WTC11 (cell line): Measurements from ENCODE around the gene RALA. TPM values are rescaled to one million over a fixed set of nuclear protein-coding genes. Genes with fewer than 3 reads are reported as not detected.

Experiments
- ATAC-seq: fragments of 200-7000 bp; cut with Tn5 transposase; 2 replicates; pipeline ENCODE4 v1.10.0; 2021; ENCODE audit warnings: mild to moderate bottlenecking, moderate library complexity
- CTCF ChIA-PET: fragments of 300-600 bp; sonication (Branson Sonifier 250); formaldehyde crosslinking; loops from one replicate; lab custom pipeline; 2021; ENCODE audit warnings: antibody characterized with exemption; lab: Charles Lee
- POLR2A ChIA-PET: fragments of 350-600 bp; sonication (Branson Sonifier 250); formaldehyde crosslinking; loops from one replicate; lab custom pipeline; 2021; ENCODE audit warnings: antibody characterized with exemption; lab: Charles Lee
- DNase-seq: peaks from one replicate; pipeline ENCODE4 v3.0.0; 2021; ENCODE audit warnings: low spot score
- H3K27ac Mint-ChIP-seq: 2 replicates; pipeline ENCODE4 v1.8.0; 2021; ENCODE audit warnings: mixed read lengths
- H3K27me3 Mint-ChIP-seq: 2 replicates; pipeline ENCODE4 v1.8.0; 2021; ENCODE audit warnings: low read depth, mild to moderate bottlenecking, moderate library complexity, mixed read lengths
- H3K36me3 Mint-ChIP-seq: 2 replicates; pipeline ENCODE4 v1.8.0; 2021; ENCODE audit warnings: mixed read lengths
- H3K4me1 Mint-ChIP-seq: 2 replicates; pipeline ENCODE4 v1.8.0; 2022; ENCODE audit warnings: mixed read lengths
- H3K4me3 Mint-ChIP-seq: 2 replicates; pipeline ENCODE4 v1.8.0; 2021; ENCODE audit warnings: mild to moderate bottlenecking, moderate library complexity, mixed read lengths
- H3K9me3 Mint-ChIP-seq: 2 replicates; pipeline ENCODE4 v1.8.0; 2021; ENCODE audit warnings: mixed read lengths
- AR ChIP-seq: fragments of 250-450 bp; sonication (Bioruptor Pico); IDR thresholded peaks from 2 replicates; pipeline ENCODE4 v1.9.0; 2021; ENCODE audit warnings: mild to moderate bottlenecking
- E2F4 ChIP-seq: sonication (generic); formaldehyde crosslinking; IDR thresholded peaks from 2 replicates; pipeline ENCODE4 v1.8.1; 2022; ENCODE audit warnings: low read depth, mild to moderate bottlenecking, moderate library complexity, missing genetic modification reagents, borderline replicate concordance
- E2F5 ChIP-seq: sonication (generic); formaldehyde crosslinking; IDR thresholded peaks from 2 replicates; pipeline ENCODE4 v1.8.1; 2022; ENCODE audit warnings: mild to moderate bottlenecking, moderate library complexity, missing genetic modification reagents
- HMGA2 ChIP-seq: fragments of 250-450 bp; sonication (Bioruptor Pico); IDR thresholded peaks from 2 replicates; pipeline ENCODE4 v1.4.0; 2021; ENCODE audit warnings: mild to moderate bottlenecking, moderate library complexity
- IRF1 ChIP-seq: sonication (generic); formaldehyde crosslinking; IDR thresholded peaks from 2 replicates; pipeline ENCODE4 v1.8.0; 2023; ENCODE audit warnings: missing genetic modification reagents
- KAT7 ChIP-seq: sonication (generic); formaldehyde crosslinking; IDR thresholded peaks from 2 replicates; pipeline ENCODE4 v1.8.1; 2023; ENCODE audit warnings: missing genetic modification reagents, mild to moderate bottlenecking, borderline replicate concordance
- NFYB ChIP-seq: sonication (generic); formaldehyde crosslinking; conservative IDR thresholded peaks from 2 replicates; pipeline ENCODE4 v1.8.0; 2022; ENCODE audit warnings: low read depth, missing genetic modification reagents
- NR1H2 ChIP-seq: sonication (generic); formaldehyde crosslinking; IDR thresholded peaks from 2 replicates; pipeline ENCODE4 v1.9.0; 2021; ENCODE audit warnings: mild to moderate bottlenecking, moderate library complexity, missing genetic modification reagents
- NR3C1 ChIP-seq: sonication (generic); formaldehyde crosslinking; conservative IDR thresholded peaks from 2 replicates; pipeline ENCODE4 v1.8.1; 2023; ENCODE audit warnings: low read depth, mild to moderate bottlenecking, missing genetic modification reagents
- SMAD3 ChIP-seq: sonication (generic); formaldehyde crosslinking; IDR thresholded peaks from 2 replicates; pipeline ENCODE4 v1.8.0; 2022; ENCODE audit warnings: missing genetic modification reagents, mild to moderate bottlenecking, borderline replicate concordance
- TCF7 ChIP-seq: sonication (generic); formaldehyde crosslinking; IDR thresholded peaks from 2 replicates; pipeline ENCODE4 v1.8.0; 2022; ENCODE audit warnings: mild to moderate bottlenecking, low read depth, missing genetic modification reagents, moderate library complexity
- TEAD4 ChIP-seq: sonication (generic); formaldehyde crosslinking; IDR thresholded peaks from 2 replicates; pipeline ENCODE4 v1.8.0; 2022; ENCODE audit warnings: mild to moderate bottlenecking, missing genetic modification reagents
- ZNF232 ChIP-seq: sonication (generic); formaldehyde crosslinking; IDR thresholded peaks from 2 replicates; pipeline ENCODE4 v1.8.0; 2022; ENCODE audit warnings: mild to moderate bottlenecking, missing genetic modification reagents
- ZNF396 ChIP-seq: fragments of 250-450 bp; sonication (Bioruptor Pico); IDR thresholded peaks from 2 replicates; pipeline ENCODE4 v1.8.0; 2021; ENCODE audit warnings: mild to moderate bottlenecking, moderate library complexity, borderline replicate concordance
- ZNF416 ChIP-seq: fragments of 250-450 bp; sonication (Bioruptor Pico); IDR thresholded peaks from 2 replicates; pipeline ENCODE4 v1.9.0; 2021; ENCODE audit warnings: mild to moderate bottlenecking, inconsistent platforms
- ZNF423 ChIP-seq: fragments of 250-450 bp; sonication (Bioruptor Pico); IDR thresholded peaks from 2 replicates; pipeline ENCODE4 v2.1.2; 2022; ENCODE audit warnings: mild to moderate bottlenecking, moderate library complexity
- ZNF532 ChIP-seq: fragments of 250-450 bp; sonication (Bioruptor Pico); IDR thresholded peaks from 2 replicates; pipeline ENCODE4 v1.9.0; 2021; ENCODE audit warnings: mild to moderate bottlenecking, borderline replicate concordance
- total RNA-seq: library from RNA; stranded (reverse); gene quantifications from 3 replicates; pipeline ENCODE4 v1.2.3, GENCODE V29; 2021
- TF ChIP-seq, protein P1 (sequence below): sonication (generic); formaldehyde crosslinking; IDR thresholded peaks from 2 replicates; pipeline ENCODE4 v1.8.0; 2022; ENCODE audit warnings: missing genetic modification reagents

Gene RALA
- total RNA-seq, 1 experiment from 2014 or later: 57.3 TPM

- H3K4me3 Mint-ChIP-seq: no peak overlapping the region
- peaks cover 7% of the 10 kb centered on the region for H3K9me3 Mint-ChIP-seq
- POLR2A ChIA-PET: no interaction called here
- H3K27me3 Mint-ChIP-seq: no peaks in the 10 kb centered on the region
- H3K4me1 Mint-ChIP-seq: peaks cover 11% of the 10 kb centered on the region
- DNase-seq: no peak
- CTCF ChIA-PET: interaction anchor here (0.8 kb wide), 1 partner anchor 44 kb away, joined by 4 read pairs; no protein-coding TSS in a partner anchor
- no peak for TF ChIP-seq NR1H2 (CRISPR knock-in tag)
- no peak for TF ChIP-seq E2F4
- no peak for TF ChIP-seq ZNF396 (CRISPR knock-in tag)
- TF ChIP-seq ZNF423: no peak
- no peak for TF ChIP-seq E2F5 (CRISPR knock-in tag)
- no peak for TF ChIP-seq HMGA2 (CRISPR knock-in tag)
- TF ChIP-seq ZNF232 (CRISPR knock-in tag): no peak
- no peak for TF ChIP-seq AR
- TF ChIP-seq, protein P1, sequence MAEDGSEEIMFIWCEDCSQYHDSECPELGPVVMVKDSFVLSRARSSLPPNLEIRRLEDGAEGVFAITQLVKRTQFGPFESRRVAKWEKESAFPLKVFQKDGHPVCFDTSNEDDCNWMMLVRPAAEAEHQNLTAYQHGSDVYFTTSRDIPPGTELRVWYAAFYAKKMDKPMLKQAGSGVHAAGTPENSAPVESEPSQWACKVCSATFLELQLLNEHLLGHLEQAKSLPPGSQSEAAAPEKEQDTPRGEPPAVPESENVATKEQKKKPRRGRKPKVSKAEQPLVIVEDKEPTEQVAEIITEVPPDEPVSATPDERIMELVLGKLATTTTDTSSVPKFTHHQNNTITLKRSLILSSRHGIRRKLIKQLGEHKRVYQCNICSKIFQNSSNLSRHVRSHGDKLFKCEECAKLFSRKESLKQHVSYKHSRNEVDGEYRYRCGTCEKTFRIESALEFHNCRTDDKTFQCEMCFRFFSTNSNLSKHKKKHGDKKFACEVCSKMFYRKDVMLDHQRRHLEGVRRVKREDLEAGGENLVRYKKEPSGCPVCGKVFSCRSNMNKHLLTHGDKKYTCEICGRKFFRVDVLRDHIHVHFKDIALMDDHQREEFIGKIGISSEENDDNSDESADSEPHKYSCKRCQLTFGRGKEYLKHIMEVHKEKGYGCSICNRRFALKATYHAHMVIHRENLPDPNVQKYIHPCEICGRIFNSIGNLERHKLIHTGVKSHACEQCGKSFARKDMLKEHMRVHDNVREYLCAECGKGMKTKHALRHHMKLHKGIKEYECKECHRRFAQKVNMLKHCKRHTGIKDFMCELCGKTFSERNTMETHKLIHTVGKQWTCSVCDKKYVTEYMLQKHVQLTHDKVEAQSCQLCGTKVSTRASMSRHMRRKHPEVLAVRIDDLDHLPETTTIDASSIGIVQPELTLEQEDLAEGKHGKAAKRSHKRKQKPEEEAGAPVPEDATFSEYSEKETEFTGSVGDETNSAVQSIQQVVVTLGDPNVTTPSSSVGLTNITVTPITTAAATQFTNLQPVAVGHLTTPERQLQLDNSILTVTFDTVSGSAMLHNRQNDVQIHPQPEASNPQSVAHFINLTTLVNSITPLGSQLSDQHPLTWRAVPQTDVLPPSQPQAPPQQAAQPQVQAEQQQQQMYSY: no peak
- H3K27ac Mint-ChIP-seq: peak overlapping the region; percentile 30; the same call in 1 of the 2 replicates
- peaks cover 37% of the 10 kb centered on the region for H3K36me3 Mint-ChIP-seq
- ATAC-seq: no peak
Measured at GRCh38 chr7:39688611-39689480, 65.5 kb downstream of the RALA start.

DNA sequence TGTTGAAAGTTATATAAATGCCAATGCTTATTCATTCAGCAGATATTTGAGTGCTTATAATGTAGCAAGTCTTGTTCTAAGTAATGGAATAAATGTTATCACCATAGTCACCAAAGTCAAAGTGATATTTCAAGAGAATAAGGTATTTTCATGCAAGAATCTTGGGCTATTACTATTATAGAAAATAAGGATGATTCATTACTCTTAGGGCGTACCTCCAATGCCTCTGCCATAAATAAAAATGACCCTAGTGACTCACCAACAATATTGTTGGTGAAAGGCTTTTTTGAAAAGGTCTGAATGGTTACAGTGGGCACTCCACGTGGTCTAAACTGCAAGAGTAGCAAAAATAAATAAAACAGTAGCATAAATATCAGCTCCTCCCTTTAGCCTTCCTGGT lies 68.4 kb downstream of the RALA start:
- CTCF ChIA-PET: interaction anchor here (0.5 to 1.0 kb wide), 2 partner anchors 17 to 50 kb away, joined by 3 read pairs; no protein-coding TSS in a partner anchor
- POLR2A ChIA-PET: no interaction called here
- H3K4me1 Mint-ChIP-seq: no peaks in the 10 kb centered on the region
- peaks cover 44% of the 10 kb centered on the region for H3K36me3 Mint-ChIP-seq
- no peak for ATAC-seq
- no peaks in the 10 kb centered on the region for H3K27me3 Mint-ChIP-seq
- H3K27ac Mint-ChIP-seq: no peak overlapping the region
- H3K9me3 Mint-ChIP-seq: peaks cover 7% of the 10 kb centered on the region
- DNase-seq: no peak
- H3K4me3 Mint-ChIP-seq: no peak overlapping the region
- TF ChIP-seq IRF1 (CRISPR knock-in tag) (no peak), TEAD4 (no peak), KAT7 (CRISPR knock-in tag) (no peak), NFYB (no peak), ZNF232 (CRISPR knock-in tag) (no peak), SMAD3 (CRISPR knock-in tag) (no peak), ZNF416 (CRISPR knock-in tag) (no peak), TCF7 (no peak), NR3C1 (CRISPR knock-in tag) (no peak), ZNF423 (no peak), ZNF532 (no peak), E2F4 (no peak)
